SK-N-SH treated with all-trans-retinoic acid at 6 μM for 48 hours (cell line): ENCODE measurements around the gene LRBA.

Experiments used
- ATAC-seq: fragments of 200-7000 bp; cut with Tn5 transposase; 3 replicates; pipeline ENCODE4 v1.9.1; 2020; ENCODE audit warnings: mild to moderate bottlenecking, moderate library complexity
- ARNTL ChIP-seq: fragments of 450-650 bp; formaldehyde crosslinking; IDR thresholded peaks from 2 replicates; pipeline ENCODE4 v1.5.0; 2020; ENCODE audit warnings: low read depth, mild to moderate bottlenecking, moderate library complexity, borderline replicate concordance
- BACH2 ChIP-seq: fragments of 250-450 bp; sonication (Bioruptor Pico); IDR thresholded peaks from 2 replicates; pipeline ENCODE4 v1.9.0; 2021; ENCODE audit warnings: mild to moderate bottlenecking, borderline replicate concordance
- CREB5 ChIP-seq: fragments of 250-450 bp; sonication (Bioruptor Pico); IDR thresholded peaks from 2 replicates; pipeline ENCODE4 v1.5.1; 2020; ENCODE audit warnings: low read depth, mild to moderate bottlenecking, moderate library complexity
- CSDC2 ChIP-seq: fragments of 250-450 bp; sonication (Bioruptor Pico); IDR thresholded peaks from 2 replicates; pipeline ENCODE4 v1.5.0; 2020; ENCODE audit warnings: mild to moderate bottlenecking, moderate library complexity
- CSRNP3 ChIP-seq: fragments of 250-450 bp; sonication (Bioruptor Pico); IDR thresholded peaks from 2 replicates; pipeline ENCODE4 v1.5.1; 2021; ENCODE audit warnings: mild to moderate bottlenecking, moderate library complexity
- ESRRG ChIP-seq: fragments of 250-450 bp; sonication (Bioruptor Pico); IDR thresholded peaks from 2 replicates; pipeline ENCODE4 v1.6.1; 2021; ENCODE audit warnings: mild to moderate bottlenecking
- GLIS3 ChIP-seq: fragments of 250-450 bp; sonication (Bioruptor Pico); IDR thresholded peaks from 2 replicates; pipeline ENCODE4 v1.5.0; 2020; ENCODE audit warnings: mild to moderate bottlenecking, moderate library complexity
- OSR1 ChIP-seq: fragments of 250-450 bp; sonication (Bioruptor Pico); IDR thresholded peaks from 2 replicates; pipeline ENCODE4 v1.8.0; 2022; ENCODE audit warnings: moderate library complexity, mild to moderate bottlenecking, inconsistent platforms
- PATZ1 ChIP-seq: fragments of 250-450 bp; sonication (Bioruptor Pico); IDR thresholded peaks from 2 replicates; pipeline ENCODE4 v1.8.0; 2020; ENCODE audit warnings: mild to moderate bottlenecking, moderate library complexity, borderline replicate concordance
- POU6F1 ChIP-seq: fragments of 250-450 bp; sonication (Bioruptor Pico); IDR thresholded peaks from 2 replicates; pipeline ENCODE4 v1.8.0; 2021; ENCODE audit warnings: low read depth, mild to moderate bottlenecking, moderate library complexity, borderline replicate concordance
- PPARA ChIP-seq: fragments of 250-450 bp; sonication (Bioruptor Pico); IDR thresholded peaks from 2 replicates; pipeline ENCODE4 v1.5.0; 2020; ENCODE audit warnings: mild to moderate bottlenecking, borderline replicate concordance
- RARB ChIP-seq: fragments of 250-450 bp; sonication (Bioruptor Pico); IDR thresholded peaks from 2 replicates; pipeline ENCODE4 v1.8.0; 2021; ENCODE audit warnings: mild to moderate bottlenecking, moderate library complexity
- SNAI2 ChIP-seq: fragments of 250-450 bp; sonication (Bioruptor Pico); IDR thresholded peaks from 2 replicates; pipeline ENCODE4 v1.5.0; 2020; ENCODE audit warnings: mild to moderate bottlenecking, moderate library complexity
- TCF4 ChIP-seq: fragments of 250-450 bp; sonication (Bioruptor Pico); IDR thresholded peaks from 2 replicates; pipeline ENCODE4 v1.8.0; 2021; ENCODE audit warnings: mild to moderate bottlenecking, moderate library complexity, borderline replicate concordance
- TOX ChIP-seq: fragments of 250-450 bp; sonication (Bioruptor Pico); IDR thresholded peaks from 2 replicates; pipeline ENCODE4 v1.8.0; 2021; ENCODE audit warnings: mild to moderate bottlenecking, moderate library complexity, borderline replicate concordance
- ZC3H10 ChIP-seq: fragments of 250-450 bp; sonication (Bioruptor Pico); IDR thresholded peaks from 2 replicates; pipeline ENCODE4 v1.5.1; 2021; ENCODE audit warnings: mild to moderate bottlenecking, moderate library complexity
- ZFP3 ChIP-seq: fragments of 250-450 bp; sonication (Bioruptor Pico); IDR thresholded peaks from 2 replicates; pipeline ENCODE4 v1.5.0; 2020; ENCODE audit warnings: mild to moderate bottlenecking, moderate library complexity
- ZFP30 ChIP-seq: fragments of 450-650 bp; formaldehyde crosslinking; IDR thresholded peaks from 2 replicates; pipeline ENCODE4 v1.5.0; 2022; ENCODE audit warnings: mild to moderate bottlenecking, moderate library complexity
- ZNF70 ChIP-seq: fragments of 450-650 bp; formaldehyde crosslinking; IDR thresholded peaks from 2 replicates; pipeline ENCODE4 v1.5.0; 2020; ENCODE audit warnings: mild to moderate bottlenecking, moderate library complexity
- ZNF8 ChIP-seq: fragments of 450-650 bp; formaldehyde crosslinking; IDR thresholded peaks from 2 replicates; pipeline ENCODE4 v1.5.0; 2020; ENCODE audit warnings: mild to moderate bottlenecking, moderate library complexity

The LRBA gene

GRCh38 chr4:150217808-150218207 lies 797.3 kb downstream of the LRBA start:
- no peak for ATAC-seq
- no peak for TF ChIP-seq ESRRG (CRISPR knock-in tag)
- no peak for TF ChIP-seq ZFP3 (CRISPR knock-in tag)
- TF ChIP-seq ZNF70: no peak
- TF ChIP-seq SNAI2 (CRISPR knock-in tag): no peak
- TF ChIP-seq ZC3H10 (CRISPR knock-in tag): no peak
- no peak for TF ChIP-seq POU6F1 (CRISPR knock-in tag)
- no peak for TF ChIP-seq TCF4 (CRISPR knock-in tag)
- TF ChIP-seq PPARA (CRISPR knock-in tag): no peak
- no peak for TF ChIP-seq CSDC2 (CRISPR knock-in tag)

- ATAC-seq: peak; percentile 89
- no peak for TF ChIP-seq GLIS3 (CRISPR knock-in tag)
- no peak for TF ChIP-seq CSDC2 (CRISPR knock-in tag)
- no peak for TF ChIP-seq ESRRG (CRISPR knock-in tag)
- TF ChIP-seq ZNF8 (CRISPR knock-in tag): no peak
- TF ChIP-seq PATZ1 (CRISPR knock-in tag): no peak
- TF ChIP-seq OSR1 (CRISPR knock-in tag): no peak
- TF ChIP-seq ZNF70: no peak
- no peak for TF ChIP-seq ARNTL (CRISPR knock-in tag)
- TF ChIP-seq BACH2 (CRISPR knock-in tag): no peak
- no peak for TF ChIP-seq ZFP30 (CRISPR knock-in tag)
- no peak for TF ChIP-seq ZFP3 (CRISPR knock-in tag)
- TF ChIP-seq CSRNP3 (CRISPR knock-in tag): no peak
- no peak for TF ChIP-seq SNAI2 (CRISPR knock-in tag)
- TF ChIP-seq RARB: no peak
- TF ChIP-seq TCF4 (CRISPR knock-in tag): no peak
- no peak for TF ChIP-seq POU6F1 (CRISPR knock-in tag)
- no peak for TF ChIP-seq TOX (CRISPR knock-in tag)
- no peak for TF ChIP-seq PPARA (CRISPR knock-in tag)
- TF ChIP-seq ZC3H10 (CRISPR knock-in tag): no peak
Measured at GRCh38 chr4:150217192-150217591, 797.9 kb downstream of the LRBA start.

GRCh38 chr4:150216726-150217125 lies 798.4 kb downstream of the LRBA start:
- TF ChIP-seq PPARA (CRISPR knock-in tag) (no peak), ZNF8 (CRISPR knock-in tag) (no peak), ZNF70 (no peak), CREB5 (CRISPR knock-in tag) (no peak), CSDC2 (CRISPR knock-in tag) (no peak)
- peak; percentile 19 for ATAC-seq

GRCh38 chr4:150215601-150216000 lies 799.5 kb downstream of the LRBA start:
- no peak for ATAC-seq
- TF ChIP-seq TOX (CRISPR knock-in tag) (no peak), ZNF8 (CRISPR knock-in tag) (no peak), POU6F1 (CRISPR knock-in tag) (no peak), PATZ1 (CRISPR knock-in tag) (no peak), CREB5 (CRISPR knock-in tag) (no peak)
- TF ChIP-seq, all 23 proteins: peak for 0
